Vagina (tissue), 2 donors: Measurements from ENCODE around the gene HEYL. TPM values are rescaled to one million over a fixed set of nuclear protein-coding genes. Genes with fewer than 3 reads are reported as not detected.

Experiments used
- DNase-seq, 2 donors: peaks; one replicate each; pipeline ENCODE4 v3.0.0-alpha.2; 2017; ENCODE audit errors: extremely low spot score in 2 of 2
- H3K27ac ChIP-seq: fragments of 200-600 bp; sonication (generic); one replicate; pipeline ENCODE4 v1.5.1; 2019
- H3K27me3 ChIP-seq: fragments of 200-600 bp; sonication (generic); one replicate; pipeline ENCODE4 v1.5.1; 2019
- H3K36me3 ChIP-seq, 2 donors: fragments of 200-600 bp; sonication (generic); one replicate each; pipeline ENCODE4 v1.5.1; 2017 to 2019
- H3K4me1 ChIP-seq: fragments of 200-600 bp; sonication (generic); one replicate; pipeline ENCODE4 v1.5.1; 2019
- H3K4me3 ChIP-seq, 2 donors: fragments of 200-600 bp; sonication (generic); 1 replicate in 1 of 2; 2 replicates in 1 of 2; pipeline ENCODE4 v1.5.1; 2016 to 2019
- H3K9me3 ChIP-seq: fragments of 200-600 bp; sonication (generic); one replicate; pipeline ENCODE4 v1.5.1; 2019
- POLR2A ChIP-seq, 2 donors: fragments of 450-650 bp; IDR thresholded peaks; one replicate each; pipeline ENCODE4 v1.6.1; 2017; ENCODE audit warnings: antibody characterized with exemption in 2 of 2, mild to moderate bottlenecking in 2 of 2, moderate library complexity in 2 of 2
- POLR2AphosphoS5 ChIP-seq, 2 donors: sonication (generic); formaldehyde crosslinking; IDR thresholded peaks; one replicate each; pipeline ENCODE4 v1.9.0; 2017; ENCODE audit warnings: antibody characterized with exemption in 2 of 2, mild to moderate bottlenecking in 2 of 2, low read depth in 1 of 2; ENCODE audit not compliant: insufficient read depth in 1 of 2
- intact Hi-C: fragments of 100-400 bp; cut with DNase I; formaldehyde crosslinking; loops from one replicate; pipeline ENCODE4 v1.15.1; 2023
- total RNA-seq: library from RNA; depleted of rRNA; stranded (reverse); fragments of >200 nt; gene quantifications from one replicate; pipeline ENCODE4 v1.2.3, GENCODE V29; 2016
- TF ChIP-seq, protein P1 (sequence below), 3 experiments: fragments of 450-650 bp in 2 of 3; fragments of 200-600 bp in 1 of 3; sonication (generic) in 1 of 3; IDR thresholded peaks; one replicate each; pipeline ENCODE4 v1.5.1; 2017 to 2019; ENCODE audit warnings: antibody characterized with exemption in 3 of 3, mild to moderate bottlenecking in 2 of 3, moderate library complexity in 2 of 3

HEYL gene
- total RNA-seq, 1 donor from 2014 or later = 8.8 TPM

GRCh38 chr1:39654291-39654690 is 14.8 kb upstream of the HEYL start:
- DNase-seq = no peak

GRCh38 chr1:39653546-39654031 is 14.1 kb upstream of the HEYL start:
- Histone ChIP-seq H3K27ac (no peak overlapping the region), H3K4me3 (no peak overlapping the region), H3K9me3 (no peaks in the 10 kb centered on the region), H3K27me3 (no peaks in the 10 kb centered on the region), H3K4me1 (no peaks in the 10 kb centered on the region), H3K36me3 (no peaks in the 10 kb centered on the region)
- TF ChIP-seq POLR2A (IDR thresholded peaks at IDR 0.05) = no peak
- TF ChIP-seq, protein P1, sequence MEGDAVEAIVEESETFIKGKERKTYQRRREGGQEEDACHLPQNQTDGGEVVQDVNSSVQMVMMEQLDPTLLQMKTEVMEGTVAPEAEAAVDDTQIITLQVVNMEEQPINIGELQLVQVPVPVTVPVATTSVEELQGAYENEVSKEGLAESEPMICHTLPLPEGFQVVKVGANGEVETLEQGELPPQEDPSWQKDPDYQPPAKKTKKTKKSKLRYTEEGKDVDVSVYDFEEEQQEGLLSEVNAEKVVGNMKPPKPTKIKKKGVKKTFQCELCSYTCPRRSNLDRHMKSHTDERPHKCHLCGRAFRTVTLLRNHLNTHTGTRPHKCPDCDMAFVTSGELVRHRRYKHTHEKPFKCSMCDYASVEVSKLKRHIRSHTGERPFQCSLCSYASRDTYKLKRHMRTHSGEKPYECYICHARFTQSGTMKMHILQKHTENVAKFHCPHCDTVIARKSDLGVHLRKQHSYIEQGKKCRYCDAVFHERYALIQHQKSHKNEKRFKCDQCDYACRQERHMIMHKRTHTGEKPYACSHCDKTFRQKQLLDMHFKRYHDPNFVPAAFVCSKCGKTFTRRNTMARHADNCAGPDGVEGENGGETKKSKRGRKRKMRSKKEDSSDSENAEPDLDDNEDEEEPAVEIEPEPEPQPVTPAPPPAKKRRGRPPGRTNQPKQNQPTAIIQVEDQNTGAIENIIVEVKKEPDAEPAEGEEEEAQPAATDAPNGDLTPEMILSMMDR (IDR thresholded peaks at IDR 0.05) = peak; percentile 86 to 96 (median 93)
- DNase-seq = no peak
- intact Hi-C loops = loop anchor here (5.0 kb wide), 1 partner anchor 46 kb away; no protein-coding TSS in a partner anchor

More at GRCh38 chr1:39654291-39654690, 14.8 kb upstream of the HEYL start:
- Histone ChIP-seq H3K27ac (no peak overlapping the region), H3K27me3 (no peaks in the 10 kb centered on the region), H3K4me3 (no peak overlapping the region), H3K36me3 (no peaks in the 10 kb centered on the region), H3K4me1 (no peaks in the 10 kb centered on the region), H3K9me3 (no peaks in the 10 kb centered on the region)
- intact Hi-C loops = loop anchor here (5.0 kb wide), 1 partner anchor 47 kb away; no protein-coding TSS in a partner anchor
- TF ChIP-seq POLR2A (IDR thresholded peaks at IDR 0.05) (no peak), POLR2AphosphoS5 (IDR thresholded peaks at IDR 0.05; ENCODE audit: insufficient read depth in 1 of 2, low read depth in 1 of 2) (no peak)
- TF ChIP-seq, protein P1 (IDR thresholded peaks at IDR 0.05) = no peak

GRCh38 chr1:39652554-39652953 is 13.1 kb upstream of the HEYL start:
- TF ChIP-seq, protein P1 (IDR thresholded peaks at IDR 0.05) = no peak
- TF ChIP-seq POLR2AphosphoS5 (IDR thresholded peaks at IDR 0.05; ENCODE audit: insufficient read depth in 1 of 2, low read depth in 1 of 2) (no peak), POLR2A (IDR thresholded peaks at IDR 0.05) (no peak)
- intact Hi-C loops = loop anchor here (5.0 kb wide), 1 partner anchor 45 kb away; no protein-coding TSS in a partner anchor
- Histone ChIP-seq H3K4me1 (peaks cover 2% of the 10 kb centered on the region), H3K27ac (no peak overlapping the region), H3K27me3 (no peaks in the 10 kb centered on the region), H3K36me3 (no peaks in the 10 kb centered on the region), H3K9me3 (no peaks in the 10 kb centered on the region), H3K4me3 (no peak overlapping the region)
- no peak for DNase-seq

- Histone ChIP-seq H3K36me3 (no peaks in the 10 kb centered on the region), H3K4me3 (no peak overlapping the region), H3K27me3 (no peaks in the 10 kb centered on the region), H3K9me3 (no peaks in the 10 kb centered on the region), H3K4me1 (peaks cover 7% of the 10 kb centered on the region), H3K27ac (no peak overlapping the region)
- no peak for DNase-seq
- intact Hi-C loops = loop anchor here (5.0 kb wide), 1 partner anchor 45 kb away; no protein-coding TSS in a partner anchor
- TF ChIP-seq POLR2A (IDR thresholded peaks at IDR 0.05) (no peak), POLR2AphosphoS5 (IDR thresholded peaks at IDR 0.05; ENCODE audit: insufficient read depth in 1 of 2, low read depth in 1 of 2) (no peak)
- TF ChIP-seq, protein P1 (IDR thresholded peaks at IDR 0.05) = no peak
Measured at GRCh38 chr1:39652105-39652504, 12.7 kb upstream of the HEYL start.

- no peak overlapping the region for H3K27ac ChIP-seq
- no peaks in the 10 kb centered on the region for H3K27me3 ChIP-seq
- intact Hi-C loops = loop anchor here (5.0 kb wide), 1 partner anchor 43 kb away; no protein-coding TSS in a partner anchor
- peaks cover 23% of the 10 kb centered on the region for H3K4me1 ChIP-seq
- no peak for DNase-seq
- TF ChIP-seq POLR2A (IDR thresholded peaks at IDR 0.05) = no peak
- TF ChIP-seq, protein P1 (IDR thresholded peaks at IDR 0.05) = no peak
- no peaks in the 10 kb centered on the region for H3K9me3 ChIP-seq
- H3K36me3 ChIP-seq = no peaks in the 10 kb centered on the region
- no peak overlapping the region for H3K4me3 ChIP-seq
Measured at GRCh38 chr1:39650431-39650830, 11.0 kb upstream of the HEYL start.
